Chondrocyte (in vitro differentiated cells): ENCODE measurements around the gene MYL9. TPM values are rescaled to one million over a fixed set of nuclear protein-coding genes. Genes with fewer than 3 reads are reported as not detected.

Experiments used
- DNase-seq: peaks from one replicate; pipeline ENCODE4 v3.0.0; 2021; ENCODE audit warnings: mixed read lengths, low spot score
- H3K27ac Mint-ChIP-seq: one replicate; pipeline ENCODE4 v1.8.0; 2021; ENCODE audit warnings: mild to moderate bottlenecking, moderate library complexity, mixed read lengths; ENCODE audit not compliant: unreplicated experiment
- H3K27me3 Mint-ChIP-seq: 2 replicates; pipeline ENCODE4 v1.8.0; 2021; ENCODE audit warnings: low read depth, mixed read lengths
- H3K36me3 Mint-ChIP-seq: 2 replicates; pipeline ENCODE4 v1.8.0; 2021; ENCODE audit warnings: low read depth, mixed read lengths
- H3K4me1 Mint-ChIP-seq: 2 replicates; pipeline ENCODE4 v1.8.0; 2021; ENCODE audit warnings: low read depth, mild to moderate bottlenecking, mixed read lengths
- H3K4me3 Mint-ChIP-seq: one replicate; pipeline ENCODE4 v1.8.0; 2021; ENCODE audit warnings: mild to moderate bottlenecking, moderate library complexity, mixed read lengths; ENCODE audit not compliant: unreplicated experiment
- H3K9me3 Mint-ChIP-seq: 2 replicates; pipeline ENCODE4 v1.8.0; 2021; ENCODE audit warnings: low read depth, mixed read lengths
- total RNA-seq: library from RNA; stranded (reverse); gene quantifications from 3 replicates; pipeline ENCODE4 v1.2.1, GENCODE V29; 2021
- TF ChIP-seq, protein P1 (sequence below): fragments of 200-600 bp; sonication (generic); IDR thresholded peaks from 2 replicates; pipeline ENCODE4 v1.5.0; 2021; ENCODE audit warnings: antibody characterized with exemption, mild to moderate bottlenecking, moderate library complexity

Gene MYL9
- total RNA-seq, 1 donor from 2014 or later, result 1,930 TPM

DNA sequence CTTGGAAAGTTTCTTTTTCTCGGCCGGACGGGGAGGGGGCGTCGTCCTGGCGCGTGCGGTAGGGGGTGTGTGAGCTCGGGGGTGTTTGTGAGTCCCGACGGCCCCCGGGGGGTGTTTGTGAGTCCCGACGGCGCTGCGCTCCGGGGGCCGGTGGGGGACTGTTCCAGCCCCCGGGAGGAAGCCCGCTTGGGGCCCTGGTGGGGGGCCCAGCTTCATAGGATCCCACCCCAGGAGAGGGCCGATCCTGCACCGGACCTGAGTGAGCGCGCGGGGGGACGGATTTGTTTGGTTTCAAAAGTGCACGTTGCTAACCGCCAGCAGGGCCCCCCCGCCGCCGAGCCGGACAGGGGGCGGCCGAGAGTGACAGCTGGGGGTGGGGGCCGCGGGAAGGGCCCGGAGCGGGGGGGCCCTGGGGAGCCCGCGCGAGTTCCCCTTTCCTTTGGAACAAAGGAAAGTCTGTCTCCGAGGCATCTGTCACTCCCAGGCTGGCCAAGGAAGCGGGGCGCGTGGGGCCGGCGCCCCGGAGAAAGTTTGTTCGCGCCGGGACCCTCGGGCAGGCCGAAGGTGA is 32.6 kb downstream of the MYL9 start:
- TF ChIP-seq, protein P1, sequence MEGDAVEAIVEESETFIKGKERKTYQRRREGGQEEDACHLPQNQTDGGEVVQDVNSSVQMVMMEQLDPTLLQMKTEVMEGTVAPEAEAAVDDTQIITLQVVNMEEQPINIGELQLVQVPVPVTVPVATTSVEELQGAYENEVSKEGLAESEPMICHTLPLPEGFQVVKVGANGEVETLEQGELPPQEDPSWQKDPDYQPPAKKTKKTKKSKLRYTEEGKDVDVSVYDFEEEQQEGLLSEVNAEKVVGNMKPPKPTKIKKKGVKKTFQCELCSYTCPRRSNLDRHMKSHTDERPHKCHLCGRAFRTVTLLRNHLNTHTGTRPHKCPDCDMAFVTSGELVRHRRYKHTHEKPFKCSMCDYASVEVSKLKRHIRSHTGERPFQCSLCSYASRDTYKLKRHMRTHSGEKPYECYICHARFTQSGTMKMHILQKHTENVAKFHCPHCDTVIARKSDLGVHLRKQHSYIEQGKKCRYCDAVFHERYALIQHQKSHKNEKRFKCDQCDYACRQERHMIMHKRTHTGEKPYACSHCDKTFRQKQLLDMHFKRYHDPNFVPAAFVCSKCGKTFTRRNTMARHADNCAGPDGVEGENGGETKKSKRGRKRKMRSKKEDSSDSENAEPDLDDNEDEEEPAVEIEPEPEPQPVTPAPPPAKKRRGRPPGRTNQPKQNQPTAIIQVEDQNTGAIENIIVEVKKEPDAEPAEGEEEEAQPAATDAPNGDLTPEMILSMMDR, result no peak
- peaks cover 32% of the 10 kb centered on the region for H3K4me1 Mint-ChIP-seq
- peak overlapping the region; percentile 83 for H3K4me3 Mint-ChIP-seq
- no peaks in the 10 kb centered on the region for H3K36me3 Mint-ChIP-seq
- H3K9me3 Mint-ChIP-seq, result no peaks in the 10 kb centered on the region
- H3K27me3 Mint-ChIP-seq, result no peaks in the 10 kb centered on the region
- no peak for DNase-seq
- H3K27ac Mint-ChIP-seq, result no peak overlapping the region

DNA sequence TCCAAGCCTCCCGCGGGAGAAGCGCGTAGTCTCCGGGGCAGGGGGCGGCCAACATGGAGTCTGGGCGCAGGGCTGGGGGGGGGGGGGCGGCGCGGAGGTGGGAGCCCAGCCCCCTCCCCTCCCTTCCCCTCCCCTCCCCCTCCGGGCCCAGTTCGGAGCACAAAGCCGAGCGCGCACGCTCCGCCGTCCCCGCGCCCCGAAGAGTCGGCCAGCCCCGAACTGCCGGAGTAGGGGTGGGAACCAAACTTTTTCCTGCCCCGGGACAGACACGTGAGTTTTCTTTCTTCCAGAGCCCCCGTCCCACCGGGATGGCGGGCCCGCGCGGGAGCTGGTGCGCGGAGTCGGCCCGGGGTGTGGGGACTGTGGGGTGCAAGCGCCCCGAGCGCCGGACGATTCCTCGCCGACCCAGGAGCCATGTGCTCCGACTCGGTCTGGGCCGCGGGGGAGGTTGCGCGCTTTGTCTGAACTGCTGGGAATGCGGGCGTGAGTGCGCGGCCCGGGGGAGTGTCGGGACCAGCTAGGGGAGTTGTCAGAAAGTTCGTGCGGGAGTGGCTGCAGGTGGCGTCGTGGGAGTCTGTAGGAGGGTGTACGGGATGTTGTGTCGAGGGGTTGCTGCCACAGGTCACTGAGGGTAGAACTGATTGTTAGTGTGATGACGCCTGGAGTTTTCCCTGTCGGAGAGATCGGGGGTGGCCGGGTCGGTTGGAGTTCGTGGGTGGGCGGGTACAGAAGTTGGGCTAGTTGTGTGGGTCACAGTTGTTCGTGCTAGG is 33.2 kb downstream of the MYL9 start:
- peaks cover 31% of the 10 kb centered on the region for H3K4me1 Mint-ChIP-seq
- DNase-seq, result no peak

DNA sequence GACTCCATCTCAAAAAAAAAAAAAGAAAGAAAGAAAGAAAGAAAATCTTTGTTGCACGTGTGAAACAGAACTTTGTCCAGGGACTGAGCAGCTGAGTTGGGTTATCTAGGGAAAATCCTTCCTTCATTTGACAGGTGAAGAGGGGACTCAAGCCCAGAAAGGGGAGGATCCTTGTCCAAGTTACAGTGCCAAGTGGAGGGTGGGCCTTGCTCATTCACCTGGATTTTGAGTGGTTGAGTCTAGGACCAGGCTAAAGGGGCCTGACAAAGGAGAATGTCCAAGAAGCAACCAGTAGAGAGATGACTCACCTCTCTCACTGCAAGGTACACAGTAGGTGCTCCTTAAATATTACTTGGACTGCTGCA is 34.7 kb downstream of the MYL9 start:
- no peak overlapping the region for H3K27ac Mint-ChIP-seq
- TF ChIP-seq, protein P1, result no peak
- no peaks in the 10 kb centered on the region for H3K9me3 Mint-ChIP-seq
- H3K4me3 Mint-ChIP-seq, result no peak overlapping the region
- peaks cover 8% of the 10 kb centered on the region for H3K36me3 Mint-ChIP-seq
- no peak for DNase-seq
- peaks cover 31% of the 10 kb centered on the region for H3K4me1 Mint-ChIP-seq
- no peaks in the 10 kb centered on the region for H3K27me3 Mint-ChIP-seq

More for the DNA sequence above, 33.2 kb downstream of the MYL9 start:
- Mint-ChIP-seq H3K27me3 (no peaks in the 10 kb centered on the region), H3K4me3 (peak overlapping the region; percentile 83), H3K9me3 (no peaks in the 10 kb centered on the region), H3K27ac (peak overlapping the region; percentile 84), H3K36me3 (no peaks in the 10 kb centered on the region)
- TF ChIP-seq, protein P1, result no peak

DNA sequence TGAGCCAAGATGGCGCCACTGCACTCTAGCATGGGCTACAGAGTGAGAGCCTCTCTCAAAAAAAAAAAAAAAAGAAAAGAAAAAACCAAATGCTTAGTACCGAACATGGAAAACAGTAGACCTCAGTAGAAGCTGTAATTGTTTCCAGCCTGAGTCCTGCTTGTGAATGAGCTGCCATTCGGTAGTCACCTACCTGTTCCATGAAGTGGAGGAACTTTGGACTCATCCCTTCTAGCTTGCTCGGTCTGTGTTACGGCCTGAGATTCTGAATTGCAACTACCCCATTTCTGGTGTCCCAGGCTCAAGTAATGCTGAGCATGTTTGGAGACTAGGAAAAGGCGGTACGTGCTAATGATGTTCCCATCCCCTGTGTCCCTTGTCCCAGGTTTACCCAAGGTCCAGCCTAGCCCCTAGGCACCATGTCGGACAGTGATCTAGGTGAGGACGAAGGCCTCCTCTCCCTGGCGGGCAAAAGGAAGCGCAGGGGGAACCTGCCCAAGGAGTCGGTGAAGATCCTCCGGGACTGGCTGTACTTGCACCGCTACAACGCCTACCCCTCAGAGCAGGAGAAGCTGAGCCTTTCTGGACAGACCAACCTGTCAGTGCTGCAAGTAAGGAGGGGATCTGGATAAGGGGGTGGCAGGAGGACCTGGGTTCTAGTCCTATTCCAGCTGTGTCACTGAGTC is 37.2 kb downstream of the MYL9 start:
- H3K4me3 Mint-ChIP-seq, result no peak overlapping the region
- peaks cover 15% of the 10 kb centered on the region for H3K36me3 Mint-ChIP-seq
- TF ChIP-seq, protein P1, result no peak
- no peak overlapping the region for H3K27ac Mint-ChIP-seq
- peaks cover 23% of the 10 kb centered on the region for H3K4me1 Mint-ChIP-seq
- H3K27me3 Mint-ChIP-seq, result no peaks in the 10 kb centered on the region
- no peaks in the 10 kb centered on the region for H3K9me3 Mint-ChIP-seq
- DNase-seq, result no peak

DNA sequence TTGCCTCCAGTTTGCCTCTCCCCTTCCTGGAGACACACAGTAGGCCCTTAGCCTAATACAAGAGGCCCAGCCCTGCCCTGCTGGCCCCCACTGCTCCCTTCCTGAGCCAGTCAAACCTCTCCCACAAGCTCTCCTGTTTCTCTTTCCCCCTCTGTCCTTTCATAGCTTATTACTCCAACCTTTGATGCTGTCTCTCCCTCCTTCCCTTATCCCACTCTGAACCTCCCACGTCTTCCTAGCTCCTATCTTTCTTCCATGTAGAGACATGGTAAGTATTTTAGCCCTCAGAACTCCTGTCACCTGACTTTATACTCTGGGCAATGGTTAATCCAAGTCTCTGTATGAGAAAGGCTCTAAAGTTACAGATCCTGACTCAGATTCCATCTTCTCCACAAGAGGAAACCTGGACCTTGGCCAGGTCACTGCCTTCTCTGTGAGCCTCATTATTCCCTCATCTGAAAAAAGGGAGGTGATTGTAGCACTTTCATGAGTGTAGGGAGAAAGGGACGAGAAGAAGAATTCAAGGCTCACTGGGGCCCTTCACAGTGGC is 38.8 kb downstream of the MYL9 start:
- Mint-ChIP-seq H3K36me3 (peaks cover 17% of the 10 kb centered on the region), H3K4me3 (no peak overlapping the region), H3K27me3 (no peaks in the 10 kb centered on the region), H3K4me1 (peaks cover 19% of the 10 kb centered on the region), H3K9me3 (no peaks in the 10 kb centered on the region), H3K27ac (peak overlapping the region; percentile 86)
- TF ChIP-seq, protein P1, result no peak
- no peak for DNase-seq
